PC-3 (cell line): ENCODE results near the gene RRBP1. TPM values are rescaled to one million over a fixed set of nuclear protein-coding genes. Genes with fewer than 3 reads are reported as not detected.

Source experiments
- ATAC-seq: fragments of 200-7000 bp; cut with Tn5 transposase; 2 replicates; pipeline ENCODE4 v1.9.1; 2020; ENCODE audit warnings: mild to moderate bottlenecking, moderate library complexity
- BruUV-seq: library from RNA; stranded (reverse); fragments of 400-500 nt; replicated peaks from 2 replicates; lab custom pipeline; 2021; lab: Mats Ljungman, UMichigan
- CTCF ChIA-PET: fragments of 300-600 bp; sonication (Branson Sonifier 250); formaldehyde crosslinking; loops from one replicate; lab custom pipeline; 2022; ENCODE audit warnings: antibody characterized with exemption; lab: Charles Lee
- POLR2A ChIA-PET: fragments of 300-600 bp; sonication (Branson Sonifier 250); formaldehyde crosslinking; loops from one replicate; lab custom pipeline; 2022; ENCODE audit warnings: antibody characterized with exemption; ENCODE audit not compliant: unreplicated experiment; lab: Charles Lee
- DNase-seq: peaks from one replicate; pipeline ENCODE4 v3.0.0-alpha.2; 2015
- H2AFZ ChIP-seq: fragments of 300-600 bp; sonication (generic); 2 replicates; pipeline ENCODE4 v1.6.0; 2016; ENCODE audit warnings: antibody characterized with exemption, low read length
- H3F3A ChIP-seq: fragments of 300-600 bp; sonication (generic); one replicate; pipeline ENCODE4 v1.6.0; 2017; ENCODE audit warnings: antibody characterized with exemption, low read length, control low read depth, mild to moderate bottlenecking; ENCODE audit not compliant: unreplicated experiment
- H3K27ac ChIP-seq: fragments of 300-600 bp; sonication (generic); 2 replicates; pipeline ENCODE4 v1.5.1; 2016; ENCODE audit warnings: mild to moderate bottlenecking, low read length
- H3K27me3 ChIP-seq: fragments of 300-600 bp; sonication (generic); 2 replicates; pipeline ENCODE4 v1.6.1; 2016; ENCODE audit warnings: low read length, mixed read lengths
- H3K36me3 ChIP-seq: fragments of 300-600 bp; sonication (generic); 2 replicates; pipeline ENCODE4 v1.6.1; 2016; ENCODE audit warnings: low read depth, mixed run types, low read length, mixed read lengths
- H3K4me1 ChIP-seq: fragments of 300-600 bp; sonication (generic); 2 replicates; pipeline ENCODE4 v1.5.1; 2016; ENCODE audit warnings: low read length; ENCODE audit not compliant: insufficient read depth
- H3K4me2 ChIP-seq: fragments of 300-600 bp; sonication (generic); 2 replicates; pipeline ENCODE4 v1.6.0; 2016; ENCODE audit warnings: low read length
- H3K4me3 ChIP-seq: fragments of 300-600 bp; sonication (generic); 2 replicates; pipeline ENCODE4 v1.5.1; 2016; ENCODE audit warnings: mild to moderate bottlenecking, low read length, mixed read lengths
- H3K79me2 ChIP-seq: fragments of 300-600 bp; sonication (generic); 2 replicates; pipeline ENCODE4 v1.6.1; 2017; ENCODE audit warnings: low read length, mixed read lengths
- H3K9ac ChIP-seq: fragments of 300-600 bp; sonication (generic); 2 replicates; pipeline ENCODE4 v1.6.0; 2016; ENCODE audit warnings: mild to moderate bottlenecking, low read length
- H3K9me2 ChIP-seq: fragments of 300-600 bp; sonication (generic); replicated peaks from 2 replicates; pipeline ENCODE4 v1.6.1; 2016; ENCODE audit warnings: mixed run types, low read length, mixed read lengths
- H3K9me3 ChIP-seq: fragments of 300-600 bp; sonication (generic); 2 replicates; pipeline ENCODE4 v1.6.1; 2016; ENCODE audit warnings: low read length, mixed read lengths
- H4K20me1 ChIP-seq: fragments of 300-600 bp; sonication (generic); 2 replicates; pipeline ENCODE4 v1.6.1; 2016; ENCODE audit warnings: low read length, mixed read lengths
- EZH2 ChIP-seq: fragments of 300-600 bp; sonication (generic); IDR thresholded peaks from one replicate; pipeline ENCODE4 v1.6.1; 2017; ENCODE audit warnings: antibody characterized with exemption, mild to moderate bottlenecking, low read length; ENCODE audit not compliant: unreplicated experiment
- EZH2phosphoT487 ChIP-seq: fragments of 300-600 bp; sonication (generic); IDR thresholded peaks from 2 replicates; pipeline ENCODE4 v1.6.1; 2018; ENCODE audit warnings: mild to moderate bottlenecking, antibody characterized with exemption, low read length, borderline replicate concordance
- intact Hi-C: fragments of 100-400 bp; cut with micrococcal nuclease; formaldehyde crosslinking; loops from 2 replicates; pipeline ENCODE4 v1.9.0; 2023
- total RNA-seq: library from RNA; depleted of rRNA; stranded (reverse); fragments of >200 nt; gene quantifications from 2 replicates; pipeline ENCODE4 v1.2.3, GENCODE V29; 2014; rRNA removed
- TF ChIP-seq, protein P1 (sequence below): fragments of 300-600 bp; sonication (generic); conservative IDR thresholded peaks from 2 replicates; pipeline ENCODE4 v1.5.1; 2017; ENCODE audit warnings: antibody characterized with exemption, low read depth, mild to moderate bottlenecking, low read length

RRBP1 gene
- total RNA-seq, 1 experiment from 2014 or later, result 176 TPM

GRCh38 chr20:17565169-17565845, 116.7 kb downstream of the RRBP1 start:
- Histone ChIP-seq H3K27me3 (no peaks in the 10 kb centered on the region), H3K27ac (peak overlapping the region; percentile 31), H3K79me2 (peaks cover 16% of the 10 kb centered on the region), H3K36me3 (no peaks in the 10 kb centered on the region), H4K20me1 (peaks cover 1% of the 10 kb centered on the region), H3K4me2 (peak overlapping the region; percentile 36), H3K9ac (no peak overlapping the region), H3K4me3 (no peak overlapping the region), H3F3A (no peaks in the 10 kb centered on the region), H3K9me3 (no peaks in the 10 kb centered on the region), H3K4me1 (peaks cover 28% of the 10 kb centered on the region), H3K9me2 (no peaks in the 10 kb centered on the region), H2AFZ (peak overlapping the region; percentile 2; the same call in 1 of the 2 replicates)
- BruUV-seq, result no TSS peak
- CTCF ChIA-PET, result interaction anchor here (0.7 kb wide), 1 partner anchor 36 kb away, joined by 4 read pairs; no protein-coding TSS in a partner anchor
- DNase-seq, result peak; percentile 67
- ATAC-seq, result no peak; the same call in 1 of the 2 replicates
- TF ChIP-seq, protein P1, sequence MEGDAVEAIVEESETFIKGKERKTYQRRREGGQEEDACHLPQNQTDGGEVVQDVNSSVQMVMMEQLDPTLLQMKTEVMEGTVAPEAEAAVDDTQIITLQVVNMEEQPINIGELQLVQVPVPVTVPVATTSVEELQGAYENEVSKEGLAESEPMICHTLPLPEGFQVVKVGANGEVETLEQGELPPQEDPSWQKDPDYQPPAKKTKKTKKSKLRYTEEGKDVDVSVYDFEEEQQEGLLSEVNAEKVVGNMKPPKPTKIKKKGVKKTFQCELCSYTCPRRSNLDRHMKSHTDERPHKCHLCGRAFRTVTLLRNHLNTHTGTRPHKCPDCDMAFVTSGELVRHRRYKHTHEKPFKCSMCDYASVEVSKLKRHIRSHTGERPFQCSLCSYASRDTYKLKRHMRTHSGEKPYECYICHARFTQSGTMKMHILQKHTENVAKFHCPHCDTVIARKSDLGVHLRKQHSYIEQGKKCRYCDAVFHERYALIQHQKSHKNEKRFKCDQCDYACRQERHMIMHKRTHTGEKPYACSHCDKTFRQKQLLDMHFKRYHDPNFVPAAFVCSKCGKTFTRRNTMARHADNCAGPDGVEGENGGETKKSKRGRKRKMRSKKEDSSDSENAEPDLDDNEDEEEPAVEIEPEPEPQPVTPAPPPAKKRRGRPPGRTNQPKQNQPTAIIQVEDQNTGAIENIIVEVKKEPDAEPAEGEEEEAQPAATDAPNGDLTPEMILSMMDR, result no peak
- no peak for TF ChIP-seq EZH2
- no peak for TF ChIP-seq EZH2phosphoT487
- POLR2A ChIA-PET, result interaction anchor here (0.5 to 0.7 kb wide), 2 partner anchors 18 to 99 kb away, joined by 3 read pairs; no protein-coding TSS in a partner anchor
- intact Hi-C loops, result no loop called here

Other genes with a start within 250 kb of the RRBP1 start
- gene BFSP1, start 150.9 kb downstream of the RRBP1 start, total RNA-seq, result 2.2 and 2.7 TPM in 2 replicates
- 177 and 182 TPM in 2 replicates for gene DSTN, start 112.2 kb downstream of the RRBP1 start, total RNA-seq
- gene BANF2, start 17.7 kb upstream of the RRBP1 start, total RNA-seq, result not detected in 2 replicates